Measurements from ENCODE around the gene GPHN.
A peak's percentile ranks its signal among the peaks of the same experiment; 100 is the strongest.
"Not testable (repeated sequence)": the region's sequence is repeated elsewhere in the genome, so short reads cannot be mapped to it uniquely, and the experiment has no call there.

Gene GPHN

GRCh38 chr14:66501592-66501991 is 6.4 kb upstream of the GPHN start:
- FAIRE-seq (no peak), DNase-seq (ENCODE audit: low spot score) (no peak)

GRCh38 chr14:66502836-66503235 is 5.1 kb upstream of the GPHN start:
- not testable (repeated sequence) for FAIRE-seq; DNase-seq (ENCODE audit: low spot score)

- FAIRE-seq (no peak), DNase-seq (ENCODE audit: low spot score) (no peak)
These were observed 4.4 kb upstream of the GPHN start for GRCh38 chr14:66503532-66503931.

GRCh38 chr14:66507181-66507721 is 696 bp upstream of the GPHN start:
- FAIRE-seq (no peak), DNase-seq (ENCODE audit: low spot score) (peak; percentile 22)

DNA sequence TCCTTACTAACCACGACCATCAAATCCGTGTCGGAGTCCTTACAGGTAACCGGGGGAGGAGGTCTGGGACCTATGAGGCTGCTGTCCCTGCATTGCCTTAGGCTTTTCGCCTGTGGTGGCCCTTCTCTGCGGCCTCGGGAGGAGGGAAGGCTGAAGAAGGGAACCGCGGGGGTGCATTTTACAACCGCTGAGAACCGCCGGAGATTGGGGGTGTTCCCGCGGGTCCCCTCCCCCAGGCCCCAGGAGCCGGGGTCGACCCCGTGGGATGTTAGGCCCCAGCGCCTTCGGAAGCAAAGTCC is 549 bp downstream of the GPHN start:
- DNase-seq (ENCODE audit: low spot score) (no peak), FAIRE-seq (no peak)

DNA sequence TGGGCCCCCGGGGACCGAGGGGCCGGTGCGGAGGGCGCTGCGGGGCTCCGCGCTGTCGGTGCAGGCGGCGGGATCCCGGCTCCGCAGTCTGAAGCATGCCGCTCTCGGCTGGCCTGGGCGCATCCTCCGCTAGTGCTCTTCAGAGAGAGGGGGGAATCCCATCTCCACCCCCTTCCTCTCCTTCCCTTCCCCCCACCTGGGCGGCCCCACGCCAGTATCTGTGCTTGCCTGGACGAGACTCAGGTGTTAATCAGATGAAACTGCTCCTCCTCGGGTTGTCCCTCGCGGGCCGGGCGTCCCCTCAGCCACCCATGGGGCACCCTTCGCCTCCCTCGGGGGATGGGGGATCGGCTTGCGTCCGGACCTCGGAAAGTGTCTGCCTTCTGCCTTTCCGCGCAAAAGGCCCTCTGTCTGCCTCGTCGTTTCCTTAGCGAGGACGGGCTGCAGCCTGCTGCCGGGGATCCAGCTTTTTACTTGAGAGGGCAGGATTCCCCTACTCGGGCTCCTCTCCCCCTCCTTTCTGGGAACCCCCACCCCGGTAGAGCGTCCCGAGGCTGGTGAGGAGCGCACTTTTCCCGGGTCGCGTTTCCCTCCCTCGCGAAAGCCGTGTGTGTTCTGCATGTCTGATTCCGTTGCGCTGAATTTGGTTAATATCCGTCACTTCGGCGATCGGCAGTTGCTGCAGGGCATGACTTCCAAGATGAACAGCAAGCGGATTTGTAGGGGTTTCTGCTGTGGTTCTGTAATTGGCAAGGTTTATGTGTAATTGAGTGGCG is 1.1 kb downstream of the GPHN start:
- DNase-seq (ENCODE audit: low spot score) (no peak), FAIRE-seq (no peak)

DNA sequence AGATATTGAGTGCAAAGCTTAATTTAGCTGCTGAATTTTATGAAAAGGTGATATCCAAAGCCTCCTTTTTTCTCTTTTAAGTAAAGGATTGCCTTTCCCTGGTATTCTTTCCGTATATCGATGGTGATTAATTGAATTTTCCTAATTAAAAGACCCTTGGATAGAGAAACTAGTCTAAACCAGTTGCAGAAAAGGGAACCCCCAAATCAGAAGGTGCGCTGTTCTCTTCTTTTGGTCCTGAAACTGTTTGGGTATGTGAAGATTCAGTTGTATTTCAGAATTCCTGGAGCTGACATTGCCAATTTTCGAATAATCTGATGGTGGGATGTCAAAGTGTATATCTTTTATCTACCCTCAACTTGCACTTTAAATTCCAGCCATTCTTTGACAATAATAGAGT is 1.9 kb downstream of the GPHN start:
- no peak for FAIRE-seq
- no peak for DNase-seq (ENCODE audit: low spot score)

- DNase-seq (ENCODE audit: low spot score), result no peak
- no peak for FAIRE-seq
These were observed 3.9 kb downstream of the GPHN start for GRCh38 chr14:66511849-66512248.

DNA sequence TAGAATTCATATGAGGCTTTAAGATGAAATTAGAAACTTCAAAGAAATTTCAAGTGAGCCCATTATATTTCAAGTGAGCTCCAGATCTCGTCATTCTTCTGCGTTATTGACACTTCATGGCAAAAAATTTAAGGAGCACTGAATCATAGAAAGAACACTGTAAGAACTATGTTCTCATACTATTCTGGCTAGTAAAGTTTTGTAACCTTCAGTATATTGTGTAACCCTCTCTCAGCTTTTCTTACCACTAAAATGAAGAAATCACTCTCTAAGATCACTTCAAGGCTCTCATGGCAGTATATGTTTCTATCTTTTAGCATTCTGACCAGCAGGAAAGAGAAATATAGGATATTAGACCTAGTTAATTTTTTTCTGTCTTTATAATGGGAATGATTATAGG is 6.3 kb downstream of the GPHN start:
- DNase-seq (ENCODE audit: low spot score), result no peak
- FAIRE-seq, result no peak

DNA sequence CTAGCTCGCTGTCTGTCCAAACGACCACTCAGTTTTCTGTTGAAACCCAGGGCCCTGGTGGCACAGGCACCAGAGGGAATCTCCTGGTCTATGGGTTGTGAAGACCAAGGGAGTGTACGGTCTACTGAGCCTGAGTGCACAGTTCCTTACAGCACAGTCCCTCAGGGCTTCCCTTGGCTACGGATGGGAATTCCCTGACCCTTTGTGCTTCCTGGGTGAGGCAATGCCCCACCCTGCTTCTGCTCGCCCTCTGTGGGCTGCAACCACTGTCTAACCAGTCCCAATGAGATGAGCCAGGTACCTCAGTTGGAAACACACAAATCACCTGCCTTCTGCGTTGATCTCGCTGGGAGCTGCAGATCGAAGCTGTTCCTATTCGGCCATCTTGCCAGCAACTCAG is 22.6 kb downstream of the GPHN start:
- DNase-seq (ENCODE audit: low spot score) (no peak), FAIRE-seq (no peak)

- DNase-seq (ENCODE audit: low spot score) (no peak), FAIRE-seq (no peak)
These were observed 31.1 kb downstream of the GPHN start for GRCh38 chr14:66539034-66539433.

GRCh38 chr14:66540038-66540437 is 32.1 kb downstream of the GPHN start:
- DNase-seq (ENCODE audit: low spot score), result no peak
- no peak for FAIRE-seq

- no peak for DNase-seq (ENCODE audit: low spot score)
- no peak for FAIRE-seq
These were observed 33.7 kb downstream of the GPHN start for GRCh38 chr14:66541627-66542026.

DNA sequence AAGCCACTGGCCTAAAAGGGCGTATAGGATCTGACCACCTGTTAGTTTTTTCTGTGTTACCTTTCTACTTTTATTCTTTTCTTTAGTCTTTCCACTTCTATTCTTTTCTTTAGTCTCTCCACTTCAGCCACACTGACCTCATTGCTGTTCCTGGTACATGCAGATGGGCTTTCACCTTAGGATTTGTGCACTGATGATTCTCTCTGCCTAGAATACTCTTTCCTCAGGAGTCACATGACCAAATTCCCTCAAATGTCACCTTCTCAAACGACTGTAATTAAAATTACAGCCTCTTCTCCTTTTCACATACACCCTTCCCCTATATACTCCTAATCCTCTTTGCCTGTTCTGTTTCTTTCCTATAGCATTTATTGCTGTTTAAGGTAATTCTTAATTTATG is 36.0 kb downstream of the GPHN start:
- no peak for DNase-seq (ENCODE audit: low spot score)
- no peak for FAIRE-seq

GRCh38 chr14:66545191-66545590 is 37.2 kb downstream of the GPHN start:
- FAIRE-seq; DNase-seq (ENCODE audit: low spot score): not testable (repeated sequence)

- not testable (repeated sequence) for FAIRE-seq; DNase-seq (ENCODE audit: low spot score)
These were observed 37.8 kb downstream of the GPHN start for GRCh38 chr14:66545751-66546150.

GRCh38 chr14:66563731-66564130 is 55.8 kb downstream of the GPHN start:
- FAIRE-seq (no peak), DNase-seq (ENCODE audit: low spot score) (no peak)

GRCh38 chr14:66568220-66568619 is 60.3 kb downstream of the GPHN start:
- FAIRE-seq (no peak), DNase-seq (ENCODE audit: low spot score) (no peak)

- FAIRE-seq (peak; percentile 12), DNase-seq (ENCODE audit: low spot score) (no peak)
These were observed 64.9 kb downstream of the GPHN start for GRCh38 chr14:66572826-66573225.

DNA sequence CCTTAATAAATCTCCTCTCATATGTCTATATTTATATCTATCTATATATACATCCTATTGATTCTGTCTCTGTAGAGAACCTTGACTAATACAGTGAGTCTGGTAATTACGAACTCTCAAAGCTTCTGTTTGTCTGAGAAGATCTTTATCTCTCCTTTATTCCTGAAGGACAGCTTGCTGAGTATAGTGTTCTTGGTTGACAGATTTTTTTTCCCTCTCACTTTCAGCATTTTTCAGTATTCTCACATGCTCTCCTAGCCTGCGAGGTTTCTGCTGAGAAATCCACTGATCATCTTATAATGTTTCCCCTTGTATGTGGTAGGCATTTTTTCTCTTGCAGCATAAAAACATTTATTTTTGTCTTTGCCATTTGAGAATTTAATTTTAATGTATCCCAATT is 67.1 kb downstream of the GPHN start:
- no peak for DNase-seq (ENCODE audit: low spot score)
- no peak for FAIRE-seq

DNA sequence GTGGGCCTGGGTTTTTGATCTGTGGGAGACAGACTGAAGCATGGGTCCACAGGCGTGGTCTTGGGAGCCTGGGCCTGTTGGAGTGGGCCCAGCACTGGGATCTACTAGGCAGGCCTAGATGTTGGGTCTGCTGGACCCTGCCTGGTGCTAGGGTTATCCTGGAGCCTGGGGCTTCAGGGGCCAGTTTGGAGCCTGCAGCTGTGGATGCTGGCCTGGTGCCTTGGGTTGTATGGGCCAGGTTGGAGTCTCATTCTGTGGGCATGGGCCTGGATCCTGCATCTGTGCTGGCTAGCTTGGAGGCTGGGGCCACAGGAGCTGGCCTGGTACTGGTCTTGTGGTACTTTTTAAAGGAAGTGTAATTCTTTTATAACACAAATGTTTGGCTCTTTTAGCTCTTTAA is 68.0 kb downstream of the GPHN start:
- FAIRE-seq (no peak), DNase-seq (ENCODE audit: low spot score) (no peak)

DNA sequence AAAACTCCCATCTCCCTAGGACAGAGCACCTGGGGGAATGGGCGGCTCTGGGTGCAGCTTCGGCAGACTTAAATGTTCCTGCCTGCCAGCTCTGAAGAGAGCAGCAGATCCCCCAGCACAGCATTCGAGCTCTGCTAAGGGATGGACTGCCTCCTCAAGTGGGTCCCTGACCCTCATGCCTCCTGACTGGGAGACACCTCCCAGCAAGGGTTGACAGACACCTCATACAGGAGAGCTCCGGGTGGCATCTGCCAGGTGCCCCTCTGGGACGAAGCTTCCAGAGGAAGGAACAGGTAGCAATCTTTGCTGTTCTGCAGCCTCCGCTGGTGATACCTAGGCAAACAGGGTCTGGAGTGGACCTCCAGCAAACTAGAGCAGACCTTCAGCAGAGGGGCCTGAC is 79.8 kb downstream of the GPHN start:
- FAIRE-seq; DNase-seq (ENCODE audit: low spot score): not testable (repeated sequence)

GRCh38 chr14:66595394-66595793 is 87.4 kb downstream of the GPHN start:
- FAIRE-seq, result no peak
- DNase-seq (ENCODE audit: low spot score), result no peak

All from RCC 7860 (cell line).